Measurements from ENCODE around the gene CXCL13.

GRCh38 chr4:77613267-77613666, 7.6 kb downstream of the CXCL13 start:
- TF ChIP-seq CTCF (IDR thresholded peaks at IDR 0.05; ENCODE audit: insufficient read depth, low read length, poor library complexity, severe bottlenecking): no peak
- TF ChIP-seq EZH2phosphoT487 (conservative IDR thresholded peaks at IDR 0.05; ENCODE audit: low read length): no peak
